ENCODE data around the gene PCCA. TPM values are rescaled to one million over a fixed set of nuclear protein-coding genes. Genes with fewer than 3 reads are reported as not detected.

The PCCA gene
- total RNA-seq, 1 experiment from 2014 or later: 16.2 TPM

DNA sequence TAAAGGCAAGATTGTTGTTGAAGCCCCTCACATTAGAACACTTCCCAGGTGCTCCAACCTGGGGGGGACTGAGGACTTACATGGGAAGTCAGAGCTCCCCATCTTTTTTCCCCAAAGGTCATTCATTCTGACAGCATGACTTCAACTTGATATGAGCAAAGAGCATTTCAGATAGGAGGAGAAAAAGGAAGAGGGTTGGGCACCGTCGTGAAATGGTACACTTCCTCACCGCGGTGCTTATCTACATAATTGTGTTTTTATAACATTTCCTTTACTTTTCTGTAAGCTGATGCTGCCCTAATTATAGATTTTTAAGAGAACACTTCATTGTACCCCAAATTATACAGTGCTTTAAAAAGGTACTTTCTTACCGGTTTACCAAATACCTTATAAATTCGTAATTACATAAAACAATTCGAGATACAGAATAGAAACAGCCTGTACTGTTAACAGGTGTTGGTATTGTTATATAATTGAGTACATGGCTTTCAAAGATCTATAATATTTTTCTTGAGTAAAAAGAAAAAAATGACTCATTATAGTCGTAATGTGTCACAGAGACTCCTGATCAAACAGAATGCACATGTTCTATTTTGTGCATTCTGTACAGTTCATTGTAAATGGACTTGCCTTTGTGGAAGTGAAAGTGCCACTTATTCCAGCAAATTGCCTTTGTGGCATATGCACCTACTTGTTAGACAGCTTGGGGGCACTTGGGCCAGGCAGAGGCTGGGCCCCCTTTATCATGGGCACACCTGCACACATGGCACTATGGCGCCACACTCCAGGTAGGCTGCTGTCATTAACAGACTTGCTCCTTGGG lies 417.9 kb downstream of the PCCA start:
- DNase-seq (ENCODE audit: low read depth): no peak

DNA sequence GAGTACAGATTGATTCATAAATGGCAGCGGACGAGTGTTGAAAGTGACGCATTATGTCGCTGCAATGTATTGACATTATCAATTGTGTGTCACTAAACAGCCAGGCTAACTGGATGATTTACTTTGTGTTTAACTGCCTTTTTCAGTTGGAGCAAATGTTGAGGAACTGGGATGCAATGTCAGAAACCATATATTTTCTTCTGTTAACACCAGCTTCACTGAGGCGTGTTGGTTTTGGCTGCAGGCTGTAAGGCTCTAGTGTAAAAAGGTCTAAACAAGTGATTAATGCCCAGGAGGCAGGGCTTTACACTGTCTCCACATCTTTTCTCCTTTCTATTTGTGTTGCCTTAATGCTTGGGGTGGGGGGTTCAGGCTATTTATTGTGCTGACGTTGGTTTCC lies 419.6 kb downstream of the PCCA start:
- no peak for DNase-seq (ENCODE audit: low read depth)

DNA sequence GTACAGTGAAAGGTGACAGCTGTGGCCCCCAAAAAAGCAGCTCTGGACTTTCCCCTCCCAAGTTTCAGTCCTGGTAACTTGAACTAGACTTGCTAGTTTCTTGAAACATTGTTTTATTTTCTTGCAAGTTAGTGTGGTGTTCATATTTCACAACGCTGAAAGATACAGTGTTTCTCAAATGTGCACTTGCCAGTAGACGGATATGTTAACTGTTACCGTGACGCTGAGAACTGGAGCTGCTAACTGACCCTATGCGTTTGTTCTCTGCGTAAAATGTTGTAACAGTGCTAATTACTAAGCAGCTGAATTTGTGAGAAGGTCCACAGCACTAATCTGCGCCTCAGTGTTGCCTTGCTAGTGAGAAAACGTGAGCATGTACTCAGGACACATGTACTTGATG lies 420.1 kb downstream of the PCCA start:
- DNase-seq (ENCODE audit: low read depth): no peak

DNA sequence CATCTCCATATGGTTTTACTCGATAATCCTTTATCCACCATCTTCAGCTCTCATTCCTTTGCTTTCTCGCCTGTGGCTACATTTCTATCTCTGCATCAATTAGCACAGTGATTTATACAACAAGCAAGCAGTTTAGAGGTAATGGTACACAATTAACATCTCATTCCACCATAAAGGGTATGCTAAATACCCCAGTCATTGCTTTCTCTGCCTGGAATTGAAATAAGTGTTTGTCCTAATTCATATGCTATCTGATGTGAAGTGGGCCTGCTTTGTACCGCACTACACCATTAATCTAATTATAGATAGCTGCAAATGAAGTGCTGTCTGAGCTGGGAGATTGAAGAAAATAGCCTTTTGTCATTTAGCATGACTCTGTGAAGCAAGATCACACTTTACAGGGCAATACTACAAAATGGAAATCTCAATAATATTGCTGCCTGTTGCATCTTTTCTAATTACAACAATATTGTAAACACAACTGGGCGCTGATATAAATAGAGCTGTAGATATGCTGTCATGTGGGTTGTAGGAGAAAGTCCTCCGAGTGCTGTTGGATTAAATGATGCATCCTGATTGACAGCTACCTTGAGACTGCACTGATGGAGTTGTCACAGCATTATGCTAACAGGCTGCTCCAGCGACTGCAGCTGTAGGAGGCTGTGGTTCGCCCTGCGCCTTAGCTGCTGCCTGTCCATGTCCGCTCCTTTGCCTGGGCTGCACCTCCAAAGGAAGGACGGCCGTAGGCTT lies 421.5 kb downstream of the PCCA start:
- DNase-seq (ENCODE audit: low read depth): no peak

DNA sequence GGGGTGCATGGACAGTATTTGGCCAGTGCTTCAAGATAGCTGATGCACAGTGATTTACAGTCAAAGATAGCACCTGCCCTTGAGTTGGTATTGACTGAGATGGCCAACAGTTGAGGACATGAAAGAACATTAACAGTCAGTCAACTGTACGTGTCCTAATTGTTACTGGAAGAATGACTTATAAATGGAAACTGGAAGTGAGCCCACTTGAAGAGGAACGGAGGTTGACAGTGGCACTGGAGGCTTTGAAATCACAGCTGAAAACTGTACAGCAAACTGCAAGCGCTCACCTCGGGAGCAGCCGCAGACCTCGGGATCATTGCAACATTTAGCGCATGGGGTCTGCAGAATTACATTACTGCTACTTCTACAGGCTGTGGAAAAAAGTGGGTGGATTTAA lies 422.6 kb downstream of the PCCA start:
- no peak for DNase-seq (ENCODE audit: low read depth)

DNA sequence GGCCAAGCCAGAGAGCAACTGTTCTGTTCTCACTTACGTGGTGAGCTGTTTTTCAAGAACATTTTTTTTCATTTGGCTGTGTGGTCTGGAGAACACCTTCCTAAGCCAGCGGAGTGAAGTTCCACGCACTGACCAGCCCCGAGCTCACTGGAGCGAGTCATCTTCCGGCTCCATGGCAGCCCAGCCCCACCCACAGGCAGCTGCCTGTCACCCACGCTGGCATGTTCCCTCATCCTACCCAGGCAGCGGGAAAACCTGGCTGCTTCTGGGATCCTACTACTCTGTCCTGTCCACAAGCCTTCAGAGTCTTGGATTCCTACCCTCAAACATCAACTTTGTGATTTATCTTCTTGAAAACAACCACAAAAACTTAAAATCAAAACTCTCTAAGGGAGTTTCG lies 423.5 kb downstream of the PCCA start:
- peak; percentile 33 for DNase-seq (ENCODE audit: low read depth)

DNA sequence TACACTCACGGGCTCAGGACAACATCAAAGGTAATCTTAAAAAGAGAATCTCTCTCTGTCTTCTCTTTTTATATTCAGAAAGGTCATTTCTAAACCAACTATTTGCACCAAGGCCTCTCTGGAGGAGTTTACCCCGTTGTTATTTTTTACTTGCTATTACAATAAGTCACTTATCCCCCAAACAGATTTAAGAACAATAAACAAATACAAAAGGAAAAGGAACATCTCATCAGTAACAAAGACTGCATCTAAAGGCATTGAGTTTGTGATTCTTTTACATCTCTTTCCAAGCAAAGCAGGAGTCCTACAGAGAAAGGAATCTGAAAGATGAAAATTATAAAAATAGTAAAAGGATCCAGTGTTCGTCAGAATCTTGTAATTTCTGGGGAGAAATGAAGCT lies 424.3 kb downstream of the PCCA start:
- no peak for DNase-seq (ENCODE audit: low read depth)

DNA sequence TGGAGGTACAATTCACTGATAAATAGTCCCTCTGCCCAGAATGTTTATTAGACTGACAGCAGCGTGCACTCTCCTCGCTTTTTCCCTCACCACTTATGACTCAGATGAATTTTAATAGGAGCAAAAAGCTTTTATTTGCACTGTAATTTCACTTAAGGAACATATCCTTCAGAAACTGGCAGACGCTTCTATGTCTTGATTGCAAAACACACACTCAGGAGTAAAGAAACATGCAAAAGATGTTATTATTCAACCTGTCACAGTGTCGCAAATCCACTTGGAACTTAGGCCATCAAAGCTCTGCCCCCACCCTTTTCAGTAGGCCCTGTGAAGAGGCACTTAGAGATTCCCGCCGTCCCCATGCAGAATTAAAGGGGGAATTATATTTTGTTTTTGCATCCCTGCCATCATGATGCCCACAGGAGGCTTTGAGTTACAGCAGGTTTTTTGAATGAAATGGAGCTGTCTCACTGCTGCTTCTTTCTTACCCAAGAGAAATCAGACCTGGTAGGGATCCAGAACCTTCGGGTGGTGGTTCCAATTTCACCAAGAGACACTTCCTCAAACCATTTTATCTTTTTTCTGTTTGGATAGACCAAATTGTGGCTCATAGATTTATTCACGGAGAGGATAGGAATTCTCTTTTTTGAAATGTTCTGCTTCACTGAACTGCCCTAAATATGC lies 425.2 kb downstream of the PCCA start:
- DNase-seq (ENCODE audit: low read depth): no peak

DNA sequence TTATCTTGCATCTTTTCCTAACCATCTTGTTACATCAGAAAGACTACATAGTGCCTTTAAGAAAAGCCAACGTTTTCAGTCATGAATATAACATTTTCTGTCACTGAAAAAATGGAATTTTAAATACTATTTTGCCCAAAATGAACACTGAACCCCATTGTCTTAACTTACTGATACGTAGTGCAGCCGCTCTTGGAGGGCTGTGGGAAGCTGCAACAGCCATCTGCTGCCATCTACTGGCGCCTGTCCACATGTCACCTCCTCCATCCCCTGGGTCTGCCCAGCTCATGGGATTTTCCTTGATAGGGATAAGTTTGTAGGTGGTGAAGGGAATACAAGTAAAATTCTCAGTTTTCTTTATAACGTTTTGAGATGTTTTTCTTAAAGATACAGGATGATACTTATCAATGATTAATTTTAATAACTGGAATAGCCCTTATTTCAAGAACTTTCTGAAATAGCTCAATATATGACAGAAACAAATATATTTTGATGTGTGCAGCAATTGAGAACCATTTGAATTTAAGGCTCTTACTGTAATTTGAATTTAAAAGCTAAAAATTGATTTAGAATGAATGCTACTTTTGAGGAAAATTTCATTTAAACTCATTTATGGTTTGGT lies 426.0 kb downstream of the PCCA start:
- peak; percentile 60 for DNase-seq (ENCODE audit: low read depth)

DNA sequence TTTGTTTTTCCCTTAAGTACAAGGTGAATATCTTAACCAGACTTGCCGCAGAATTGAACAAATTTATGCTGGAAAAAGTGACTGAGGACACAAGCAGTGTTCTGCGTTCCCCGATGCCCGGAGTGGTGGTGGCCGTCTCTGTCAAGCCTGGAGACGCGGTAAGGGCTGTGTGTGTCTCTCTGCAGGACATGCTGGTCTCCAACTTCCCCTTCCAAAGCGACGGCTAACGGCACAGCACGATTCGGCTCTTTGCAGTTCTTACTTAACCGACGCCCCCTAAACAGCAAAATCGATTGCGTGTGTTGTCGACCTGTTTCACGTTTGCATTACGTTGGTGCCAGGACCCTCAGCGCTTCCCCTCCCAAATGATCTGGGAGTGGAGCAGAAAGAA lies 426.5 kb downstream of the PCCA start:
- DNase-seq (ENCODE audit: low read depth): no peak

DNA sequence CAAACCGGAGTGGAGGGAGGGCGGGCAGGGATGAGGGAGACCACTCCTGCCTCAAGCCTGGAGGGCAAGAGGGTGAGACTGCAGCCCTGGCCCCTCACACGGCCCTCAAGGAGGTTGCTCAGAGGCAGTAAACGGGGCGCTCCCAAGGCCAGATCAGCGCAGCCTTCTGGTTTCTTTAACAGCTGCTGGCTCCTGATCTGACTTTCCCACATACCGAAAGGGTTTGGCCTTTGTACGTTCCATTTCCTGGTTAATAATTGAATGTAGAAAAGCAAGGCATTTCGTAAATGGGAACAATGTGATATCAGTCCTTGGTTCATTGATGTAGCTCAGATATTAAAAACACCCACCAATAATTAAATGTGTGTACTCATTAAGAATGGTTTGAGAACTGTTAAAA lies 428.2 kb downstream of the PCCA start:
- no peak for DNase-seq (ENCODE audit: low read depth)

DNA sequence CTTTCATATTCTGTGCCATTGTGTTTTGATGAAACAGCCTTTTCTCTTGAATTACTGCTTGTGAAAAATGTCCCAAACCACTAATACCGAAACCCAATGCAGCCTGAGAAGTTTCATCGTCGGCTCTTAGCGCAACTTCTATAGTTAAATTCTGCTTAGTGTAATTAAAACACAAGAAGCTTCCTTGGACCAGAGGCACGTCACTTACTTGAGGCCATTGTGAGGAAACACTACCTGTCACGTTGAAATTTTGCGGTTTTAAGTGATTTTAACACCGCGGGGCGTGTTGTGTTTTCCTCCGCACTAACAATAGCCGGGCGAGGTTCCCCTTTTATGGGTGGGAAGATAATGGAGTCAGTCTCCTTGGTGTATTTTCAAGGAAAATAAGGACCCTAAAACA lies 428.8 kb downstream of the PCCA start:
- DNase-seq (ENCODE audit: low read depth): no peak

DNA sequence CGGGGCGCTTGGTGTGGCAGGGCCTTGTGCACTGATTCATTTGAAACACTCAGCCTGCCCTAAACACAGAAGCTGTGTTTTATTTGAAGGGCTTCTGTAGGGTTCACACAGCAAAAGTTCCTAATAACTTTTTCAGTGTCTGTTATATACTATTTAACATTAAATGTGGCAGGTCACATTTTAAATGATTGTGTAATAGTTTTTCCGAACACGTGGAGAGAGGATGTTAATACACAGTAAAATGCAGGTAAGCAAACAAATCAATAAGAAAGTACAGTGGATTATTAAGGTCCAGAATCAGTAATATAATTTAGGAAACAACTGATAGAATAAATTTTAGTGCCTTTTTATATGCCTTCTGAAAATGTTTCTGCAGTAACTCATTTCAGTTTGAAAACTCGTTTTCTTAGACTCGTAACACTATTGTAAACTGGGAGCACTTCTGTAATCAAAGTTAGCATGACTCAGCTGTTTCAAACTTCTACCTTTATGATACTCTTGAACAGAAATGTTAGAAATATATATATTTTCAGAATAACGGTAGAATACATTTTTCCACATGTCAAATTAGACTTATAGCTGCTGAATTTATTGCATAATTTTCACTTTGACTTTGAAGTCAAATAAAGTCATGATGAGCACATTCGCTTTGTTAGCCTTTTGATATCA lies 429.6 kb downstream of the PCCA start:
- no peak for DNase-seq (ENCODE audit: low read depth)

DNA sequence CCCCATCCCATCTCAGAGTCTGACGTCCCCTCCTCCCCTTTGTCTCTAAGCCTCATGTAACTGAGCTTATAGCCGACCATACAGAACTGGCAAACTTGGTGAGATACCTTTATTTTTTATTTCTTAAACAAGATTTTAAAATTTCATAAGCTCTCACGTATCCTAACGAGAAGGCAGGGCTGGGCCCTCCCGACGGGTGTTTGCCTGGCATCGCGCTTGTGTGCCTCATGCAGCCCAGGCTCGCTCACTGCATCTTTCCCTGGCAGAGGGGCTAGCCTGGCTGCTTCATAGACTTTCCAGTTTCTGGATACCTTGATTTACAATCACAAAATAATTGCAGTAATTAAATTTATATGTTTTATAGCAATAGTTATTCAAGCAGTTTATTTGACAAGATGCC lies 430.7 kb downstream of the PCCA start:
- no peak for DNase-seq (ENCODE audit: low read depth)

DNA sequence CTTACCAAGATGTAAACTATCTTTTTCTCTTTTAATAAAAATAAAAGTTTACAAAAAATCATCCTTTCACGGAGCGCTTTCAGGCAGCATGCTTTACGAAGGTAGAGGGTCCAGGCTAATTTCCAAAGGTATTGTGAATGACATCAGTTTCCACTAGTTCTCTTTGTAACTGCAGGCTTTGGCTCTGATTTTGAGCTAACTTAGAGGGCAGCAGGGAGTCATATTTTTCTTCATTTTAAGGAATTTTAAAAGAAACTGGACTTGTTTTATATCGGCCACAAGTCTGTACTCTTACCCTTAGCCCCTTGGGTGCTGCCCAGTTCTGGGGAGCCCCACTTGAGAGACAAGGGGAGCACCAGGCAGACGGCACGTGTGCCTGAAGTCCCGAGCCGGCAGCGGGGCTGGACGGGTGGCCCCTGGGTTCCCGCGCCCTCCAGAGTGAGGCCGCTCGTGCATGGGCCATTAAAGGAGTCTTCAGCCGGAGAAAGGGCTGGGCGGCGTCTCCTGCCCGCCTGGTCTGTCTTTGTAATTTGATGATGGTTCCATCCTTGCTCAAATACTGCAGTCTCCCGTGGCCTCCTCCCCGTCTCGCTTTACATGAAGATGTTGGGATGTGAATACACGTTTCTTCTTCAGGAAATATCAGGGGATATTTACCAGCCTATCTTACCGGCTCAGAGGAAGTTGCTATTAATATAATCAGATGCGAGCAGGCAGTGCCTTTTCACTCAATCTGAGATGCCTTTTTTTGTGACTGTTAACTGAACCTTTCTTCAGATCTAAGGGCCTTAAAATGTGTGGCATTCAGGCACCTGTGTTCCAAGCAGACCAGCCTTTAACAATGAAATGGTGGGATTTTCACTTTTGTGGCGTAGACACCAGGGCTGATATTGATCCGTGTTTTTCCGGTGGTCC lies 432.3 kb downstream of the PCCA start:
- DNase-seq (ENCODE audit: low read depth): no peak

DNA sequence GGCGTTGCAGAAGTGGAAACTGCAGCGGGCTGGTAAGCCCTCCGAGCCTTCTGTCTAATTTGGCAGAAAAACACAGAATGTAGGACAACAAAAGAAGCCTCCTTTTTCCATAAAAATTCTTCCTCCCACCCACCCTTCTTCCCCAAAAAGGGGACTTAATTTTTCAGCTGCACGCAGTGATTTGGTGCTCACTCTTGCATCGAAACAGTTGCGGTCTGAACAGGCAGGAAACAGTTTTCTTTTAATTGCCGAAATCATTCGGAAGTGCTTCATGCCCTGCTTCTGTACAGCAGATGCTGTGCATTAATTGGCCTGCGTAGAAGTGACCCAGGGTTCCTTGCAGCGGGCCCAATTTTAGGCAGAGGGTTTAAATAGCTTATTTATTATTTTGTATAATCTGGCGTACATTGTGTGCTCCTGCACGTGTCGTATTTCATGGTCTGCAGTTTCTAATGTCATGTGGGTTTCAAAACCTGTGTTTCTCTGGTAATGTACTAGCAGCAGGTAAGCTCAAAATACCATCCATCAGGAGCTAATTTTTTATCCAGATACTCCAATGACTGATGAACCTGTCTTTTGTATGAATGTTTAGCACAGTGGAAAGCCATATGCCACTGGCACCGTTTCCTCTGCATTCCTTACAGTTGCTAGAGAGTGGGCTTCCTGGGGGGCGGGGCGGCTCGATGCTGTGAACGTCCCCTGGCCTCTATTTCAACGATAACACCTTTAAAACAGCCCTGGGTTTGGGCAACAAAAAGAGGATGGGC lies 433.1 kb downstream of the PCCA start:
- no peak for DNase-seq (ENCODE audit: low read depth)

DNA sequence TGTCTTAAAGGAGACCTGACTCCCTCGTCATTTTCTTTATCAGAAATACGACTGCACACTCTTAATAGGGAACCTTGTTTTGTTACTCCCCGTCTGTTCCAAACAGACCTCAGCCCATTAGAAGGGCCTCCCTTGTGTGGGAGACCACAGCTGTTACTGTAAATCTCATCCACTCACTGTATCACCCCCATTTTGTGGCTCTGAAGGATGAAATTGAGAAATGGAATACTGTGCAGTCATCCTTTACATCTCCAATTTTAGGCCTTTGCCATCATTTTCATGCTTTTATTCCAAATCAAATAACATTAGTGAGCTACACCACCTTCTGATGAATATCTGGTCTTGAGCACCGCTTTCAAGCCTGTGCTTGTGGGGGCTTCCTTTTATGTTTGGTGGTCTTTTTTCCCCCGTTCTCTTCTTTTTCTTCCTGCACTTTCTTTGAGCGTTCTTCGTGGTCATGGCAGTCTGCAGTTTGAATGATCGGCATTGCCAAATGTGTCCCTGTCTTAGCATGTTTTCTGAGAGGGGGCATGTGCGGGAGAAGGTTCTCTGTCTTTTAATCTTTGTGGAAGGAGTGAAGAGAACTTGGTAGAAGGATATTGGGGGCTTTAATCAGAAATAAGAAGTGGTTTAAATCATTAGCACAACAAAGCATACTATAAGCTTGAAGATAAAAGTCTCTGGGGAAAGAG lies 433.9 kb downstream of the PCCA start:
- DNase-seq (ENCODE audit: low read depth): no peak

DNA sequence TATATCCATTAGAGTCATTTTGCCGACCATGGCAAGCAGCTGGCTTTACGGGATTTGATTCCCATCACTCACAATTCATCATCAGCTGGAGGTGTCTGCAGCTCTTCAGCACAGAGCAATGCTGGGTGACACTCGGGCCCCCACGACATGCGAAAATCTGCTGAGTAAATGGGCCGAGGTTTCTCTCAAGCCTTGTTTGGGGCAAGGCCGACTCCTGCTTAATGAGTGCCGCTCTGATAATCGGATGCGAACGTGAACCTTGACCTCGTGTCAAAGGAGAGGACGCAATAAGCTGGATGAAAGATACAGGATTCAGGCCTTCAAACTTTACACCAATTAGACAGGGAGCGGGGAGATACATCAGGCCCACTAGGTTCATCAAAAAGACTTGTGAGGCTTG lies 434.5 kb downstream of the PCCA start:
- DNase-seq (ENCODE audit: low read depth): no peak

DNA sequence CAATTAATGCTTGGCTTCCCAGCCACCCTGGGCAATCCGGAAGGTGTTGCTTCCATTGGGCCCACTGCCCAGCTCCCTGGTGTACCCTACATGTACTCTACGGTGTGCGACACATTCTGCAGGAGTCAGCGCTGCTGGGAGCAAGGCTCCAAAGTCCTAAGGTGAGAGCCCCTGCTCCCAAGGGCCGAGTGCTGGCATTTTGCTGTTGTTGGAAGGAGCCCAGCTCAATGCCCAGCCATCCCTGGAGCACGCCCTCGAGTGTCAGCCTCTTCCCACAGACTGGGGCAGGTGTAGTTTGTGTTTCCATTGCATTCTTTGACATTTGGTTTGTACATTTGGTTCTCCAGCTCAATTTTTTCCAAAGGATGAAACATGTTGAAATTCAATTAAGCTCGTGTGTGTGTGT lies 435.1 kb downstream of the PCCA start:
- DNase-seq (ENCODE audit: low read depth): no peak
